Duodenal mucosa (tissue), 2 donors: Measurements from ENCODE around the gene GPHA2.
A peak's percentile ranks its signal among the peaks of the same experiment; 100 is the strongest.
"Not testable (repeated sequence)": the region's sequence is repeated elsewhere in the genome, so short reads cannot be mapped to it uniquely, and the experiment has no call there.

Experiments
- H3K27ac ChIP-seq: one replicate; pipeline ENCODE4 v1.7.0; 2013; ENCODE audit warnings: low read depth, low read length
- H3K27me3 ChIP-seq, 2 donors: one replicate each; pipeline ENCODE4 v1.7.0; 2013; ENCODE audit warnings: low read length in 2 of 2, control low read depth in 1 of 2; ENCODE audit not compliant: insufficient read depth in 2 of 2, control insufficient read depth in 1 of 2
- H3K36me3 ChIP-seq, 2 donors: one replicate each; pipeline ENCODE4 v1.7.0; 2013; ENCODE audit warnings: low read length in 2 of 2, control low read depth in 1 of 2; ENCODE audit not compliant: insufficient read depth in 2 of 2, control insufficient read depth in 1 of 2
- H3K4me1 ChIP-seq, 2 donors: one replicate each; pipeline ENCODE4 v1.7.0; 2013; ENCODE audit warnings: low read length in 2 of 2, control low read depth in 1 of 2; ENCODE audit not compliant: insufficient read depth in 2 of 2, control insufficient read depth in 1 of 2
- H3K4me3 ChIP-seq, 2 donors: one replicate each; pipeline ENCODE4 v1.7.0; 2013; ENCODE audit warnings: low read length in 2 of 2, low read depth in 1 of 2
- H3K9ac ChIP-seq, 2 donors: one replicate each; pipeline ENCODE4 v1.7.0; 2013; ENCODE audit warnings: low read length in 2 of 2, low read depth in 1 of 2
- H3K9me3 ChIP-seq, 2 donors: one replicate each; pipeline ENCODE4 v1.7.0; 2013; ENCODE audit warnings: low read length in 2 of 2, control low read depth in 1 of 2; ENCODE audit not compliant: control insufficient read depth in 1 of 2

The GPHA2 gene

GRCh38 chr11:64935359-64936081 is at the start of gene GPHA2:
TSS of gene GPHA2 (minus strand) at chr11:64935893. CDS start at chr11:64935460, 433 bp downstream.
- H3K4me1 ChIP-seq: peaks cover 0 to 9% of the 10 kb centered on the region in 2 donors
- no peak within 1 kb of the TSS for H3K9ac ChIP-seq
- no peak within 1 kb of the TSS for H3K27ac ChIP-seq
- no peaks in the 10 kb centered on the region for H3K9me3 ChIP-seq
- H3K36me3 ChIP-seq: peaks cover 17 to 36% of the 10 kb centered on the region in 2 donors
- no peaks in the 10 kb centered on the region for H3K27me3 ChIP-seq
- H3K4me3 ChIP-seq: no peak within 1 kb of the TSS

- H3K4me3 ChIP-seq, H3K9ac ChIP-seq, H3K27ac ChIP-seq, H3K4me1 ChIP-seq, H3K27me3 ChIP-seq, H3K36me3 ChIP-seq, H3K9me3 ChIP-seq: not testable (repeated sequence)
These were observed 47.6 kb upstream of the GPHA2 start for GRCh38 chr11:64983339-64983738.

- Histone ChIP-seq H3K9ac (no peak overlapping the region), H3K9me3 (no peaks in the 10 kb centered on the region), H3K4me1 (peaks cover 1 to 7% of the 10 kb centered on the region in 2 donors), H3K4me3 (no peak overlapping the region), H3K27ac (no peak overlapping the region), H3K27me3 (no peaks in the 10 kb centered on the region), H3K36me3 (no peaks in the 10 kb centered on the region)
These were observed 41.0 kb upstream of the GPHA2 start for GRCh38 chr11:64976651-64977050.

GRCh38 chr11:64974124-64974523 is 38.4 kb upstream of the GPHA2 start:
- H3K4me3 ChIP-seq: no peak overlapping the region
- no peak overlapping the region for H3K9ac ChIP-seq
- no peak overlapping the region for H3K27ac ChIP-seq
- peaks cover 4 to 9% of the 10 kb centered on the region in 2 donors for H3K4me1 ChIP-seq
- no peaks in the 10 kb centered on the region for H3K27me3 ChIP-seq
- H3K36me3 ChIP-seq: no peaks in the 10 kb centered on the region
- no peaks in the 10 kb centered on the region for H3K9me3 ChIP-seq

GRCh38 chr11:64971421-64972233 is 35.9 kb upstream of the GPHA2 start, which contains the start of gene MAJIN:
TSS of gene MAJIN (minus strand) at chr11:64972108. CDS start at chr11:64959405, 12,703 bp downstream.
- Histone ChIP-seq H3K27ac (no peak within 1 kb of the TSS), H3K36me3 (no peaks in the 10 kb centered on the region), H3K4me1 (peaks cover 4 to 9% of the 10 kb centered on the region in 2 donors), H3K9me3 (no peaks in the 10 kb centered on the region), H3K27me3 (no peaks in the 10 kb centered on the region), H3K4me3 (peak within 1 kb of the TSS; percentile 54 to 63), H3K9ac (peak within 1 kb of the TSS in 1 of 2 donors; percentile 44)

GRCh38 chr11:64970731-64971151 is 35.0 kb upstream of the GPHA2 start:
- Histone ChIP-seq H3K9ac (no peak overlapping the region), H3K4me3 (no peak overlapping the region), H3K27me3 (no peaks in the 10 kb centered on the region), H3K9me3 (no peaks in the 10 kb centered on the region), H3K36me3 (no peaks in the 10 kb centered on the region), H3K27ac (no peak overlapping the region), H3K4me1 (peaks cover 4 to 9% of the 10 kb centered on the region in 2 donors)

GRCh38 chr11:64969209-64969608 is 33.5 kb upstream of the GPHA2 start:
- Histone ChIP-seq H3K36me3 (no peaks in the 10 kb centered on the region), H3K4me1 (peaks cover 4 to 9% of the 10 kb centered on the region in 2 donors), H3K27me3 (no peaks in the 10 kb centered on the region), H3K4me3 (no peak overlapping the region), H3K27ac (no peak overlapping the region), H3K9me3 (no peaks in the 10 kb centered on the region), H3K9ac (no peak overlapping the region)

GRCh38 chr11:64967375-64967774 is 31.7 kb upstream of the GPHA2 start:
- Histone ChIP-seq H3K36me3 (no peaks in the 10 kb centered on the region), H3K9me3 (no peaks in the 10 kb centered on the region), H3K4me3 (no peak overlapping the region), H3K4me1 (peaks cover 4 to 9% of the 10 kb centered on the region in 2 donors), H3K27ac (no peak overlapping the region), H3K9ac (no peak overlapping the region), H3K27me3 (no peaks in the 10 kb centered on the region)

GRCh38 chr11:64963072-64963631 is 27.5 kb upstream of the GPHA2 start:
- Histone ChIP-seq H3K4me1 (no peaks in the 10 kb centered on the region), H3K27me3 (no peaks in the 10 kb centered on the region), H3K9ac (no peak overlapping the region), H3K9me3 (no peaks in the 10 kb centered on the region), H3K27ac (no peak overlapping the region), H3K36me3 (no peaks in the 10 kb centered on the region), H3K4me3 (no peak overlapping the region)

- Histone ChIP-seq H3K36me3 (no peaks in the 10 kb centered on the region), H3K4me1 (no peaks in the 10 kb centered on the region), H3K9ac (no peak overlapping the region), H3K9me3 (no peaks in the 10 kb centered on the region), H3K27me3 (no peaks in the 10 kb centered on the region), H3K27ac (no peak overlapping the region), H3K4me3 (no peak overlapping the region)
These were observed 25.0 kb upstream of the GPHA2 start for GRCh38 chr11:64960719-64961118.
